GM12801 (cell line): Measurements from ENCODE around the gene SEMA5B.

Source experiments
- CTCF ChIP-seq: IDR thresholded peaks from one replicate; pipeline ENCODE4 v1.5.1; 2011; ENCODE audit warnings: control low read depth; ENCODE audit not compliant: insufficient read length; ENCODE audit errors: extremely low read depth

Gene SEMA5B

GRCh38 chr3:123042413-123042812 is 14.8 kb upstream of the SEMA5B start:
- TF ChIP-seq CTCF = no peak

DNA sequence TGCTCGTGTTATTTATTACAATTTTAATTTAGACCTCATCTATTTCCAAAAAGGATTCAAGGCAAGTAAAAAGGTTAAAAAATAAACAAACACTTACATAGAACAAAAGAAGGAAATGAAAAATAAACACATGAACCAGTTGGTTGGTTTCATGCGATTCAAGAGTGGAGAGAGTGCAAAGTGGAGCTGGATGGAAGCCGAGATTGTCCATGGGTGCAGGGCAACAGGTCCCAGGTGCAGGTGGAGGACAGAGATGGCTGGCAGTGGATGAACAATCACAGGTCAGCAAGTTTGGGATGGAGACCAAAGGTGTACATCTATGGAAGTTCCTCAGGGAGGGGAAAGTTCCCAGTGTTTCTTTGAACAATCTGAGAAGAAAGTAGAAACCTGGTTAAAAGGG is 11.6 kb upstream of the SEMA5B start:
- no peak for TF ChIP-seq CTCF

DNA sequence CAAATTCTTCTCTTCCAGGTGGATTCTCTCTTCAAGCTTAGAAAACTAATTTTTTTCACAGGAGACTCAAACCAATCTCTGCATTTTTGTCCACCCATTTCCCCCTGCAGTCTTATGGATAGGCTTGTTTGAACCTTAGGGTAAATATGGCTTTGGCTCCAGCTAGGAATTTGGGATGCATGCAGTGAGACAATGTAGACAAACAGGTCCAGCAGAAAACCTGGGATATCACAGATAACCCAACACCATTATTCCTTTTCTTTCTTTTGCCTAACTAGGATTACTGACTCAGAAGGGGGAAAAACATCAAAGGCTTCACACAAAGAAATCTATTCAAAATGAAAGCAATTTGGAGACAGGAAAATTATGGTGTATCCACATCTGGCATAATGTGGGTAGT is 11.2 kb upstream of the SEMA5B start:
- no peak for TF ChIP-seq CTCF

GRCh38 chr3:123037015-123037375 is 9.4 kb upstream of the SEMA5B start:
- no peak for TF ChIP-seq CTCF

DNA sequence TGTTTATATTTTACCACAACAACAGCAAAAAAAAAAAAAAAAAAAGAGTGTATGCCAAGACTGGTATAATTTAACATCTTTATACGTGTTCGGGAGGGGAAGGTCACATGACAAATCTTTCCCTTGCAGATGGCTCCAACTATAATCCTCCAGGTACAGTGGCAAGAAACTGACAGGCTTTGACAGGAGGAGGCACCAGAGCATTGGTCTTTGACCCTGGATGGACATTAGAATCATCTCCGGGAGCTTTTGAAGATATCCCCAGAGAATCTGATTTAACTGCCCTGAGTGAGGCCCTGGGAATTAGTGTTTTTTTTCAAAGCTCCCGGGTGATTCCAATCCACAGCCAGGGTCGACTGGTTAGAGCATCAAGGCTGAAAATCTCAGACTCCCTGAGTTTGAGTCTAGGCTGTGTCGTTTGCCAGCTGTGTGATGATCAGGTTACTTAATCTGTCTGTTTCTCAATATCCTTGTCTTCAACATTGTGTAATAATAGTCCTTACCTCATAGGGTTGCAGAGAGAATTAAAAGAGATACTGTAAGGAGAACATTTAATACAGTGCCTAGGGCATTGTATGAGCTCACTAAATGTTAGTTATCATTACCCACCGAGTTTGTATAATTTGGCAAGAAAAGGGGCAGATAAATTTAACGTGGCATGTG is 8.9 kb upstream of the SEMA5B start:
- no peak for TF ChIP-seq CTCF

DNA sequence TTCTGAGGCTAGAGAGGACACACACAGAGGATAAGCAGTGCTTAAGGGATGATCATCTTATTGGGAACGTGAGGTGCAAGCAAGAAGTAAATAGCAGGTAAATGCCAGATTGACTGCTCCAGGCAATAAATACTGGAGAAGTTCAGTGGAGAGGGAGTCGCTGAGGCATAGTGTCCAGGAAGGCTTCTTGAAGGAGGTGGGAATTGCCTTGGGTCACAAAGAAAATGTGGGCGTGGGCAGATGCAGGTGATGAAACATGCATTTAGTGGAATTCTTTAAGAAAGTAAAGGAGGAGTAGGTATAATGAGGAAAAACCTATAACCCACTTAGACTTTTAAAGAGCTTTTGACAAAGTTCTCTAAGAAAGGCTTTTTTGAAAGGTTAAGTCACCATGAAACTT is 7.4 kb upstream of the SEMA5B start:
- TF ChIP-seq CTCF = no peak

- no peak for TF ChIP-seq CTCF
Measured at GRCh38 chr3:123034120-123034519, 6.6 kb upstream of the SEMA5B start.

GRCh38 chr3:123032057-123032456 is 4.5 kb upstream of the SEMA5B start:
- TF ChIP-seq CTCF = no peak
